ENCODE measurements around the gene ERMAP. TPM values are rescaled to one million over a fixed set of nuclear protein-coding genes. Genes with fewer than 3 reads are reported as not detected.
"Not testable (repeated sequence)": the region's sequence is repeated elsewhere in the genome, so short reads cannot be mapped to it uniquely, and the experiment has no call there.

ERMAP gene
- total RNA-seq, 1 experiment from 2014 or later, result 5.9 TPM

DNA sequence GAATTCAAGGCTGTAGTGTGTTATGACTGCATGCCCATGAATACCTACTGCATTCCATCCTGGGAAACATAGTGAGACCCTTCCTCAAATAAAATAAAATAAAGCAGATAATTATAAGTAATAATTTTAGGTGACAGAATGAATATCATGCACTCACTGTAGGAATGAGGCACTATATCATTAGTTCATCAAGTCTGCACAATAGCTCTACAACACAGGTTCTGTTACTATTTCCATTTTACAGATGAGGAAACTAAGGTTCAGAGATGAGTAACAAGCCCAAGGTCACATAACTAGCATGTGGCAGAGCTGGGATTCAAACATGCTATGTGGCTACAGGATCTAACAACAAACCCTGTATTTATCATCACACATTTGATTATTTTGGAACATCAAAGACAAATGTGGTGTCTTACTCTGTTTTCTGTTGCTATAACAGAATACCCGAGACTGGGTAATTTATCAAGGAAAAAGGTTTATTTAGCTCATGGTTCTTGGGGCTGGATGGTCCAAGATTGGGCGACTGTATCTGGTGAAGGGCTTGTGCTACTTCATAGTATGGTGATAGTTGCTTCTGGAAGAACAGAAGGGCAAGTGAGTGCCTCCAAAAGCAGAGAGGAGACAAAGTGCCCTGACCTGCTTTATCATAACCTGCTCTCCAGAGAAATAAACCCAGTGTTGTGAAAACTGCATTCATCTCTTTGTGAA, 24.7 kb downstream of the ERMAP start:
- DNase-seq (ENCODE audit: low read depth), result no peak

DNA sequence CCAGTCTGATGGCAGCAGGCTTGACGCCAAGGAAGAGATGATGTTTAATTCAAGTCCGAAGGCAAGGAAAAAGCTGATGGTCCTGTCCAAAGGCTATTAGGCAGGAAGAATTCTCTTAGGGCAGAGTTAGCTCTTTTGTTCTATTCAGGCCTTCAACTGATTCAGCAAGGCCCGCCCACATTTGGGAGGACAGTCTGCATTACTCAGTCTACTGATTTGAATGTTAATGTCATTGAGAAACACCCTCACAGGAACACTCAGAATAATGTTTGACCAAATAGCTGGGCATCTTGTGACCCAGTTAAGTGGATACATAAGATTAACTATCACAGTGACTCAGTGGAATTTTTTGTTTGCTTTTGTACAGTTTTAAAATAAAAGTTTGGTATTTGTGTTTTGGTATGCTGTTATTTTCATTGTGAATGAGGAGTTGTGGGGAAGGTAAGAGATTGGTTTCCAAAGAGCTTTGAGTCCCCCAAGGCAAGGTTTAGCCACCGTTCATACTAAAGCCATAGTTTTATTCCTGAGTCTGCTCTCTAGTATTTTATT, 27.7 kb downstream of the ERMAP start:
- no peak for DNase-seq (ENCODE audit: low read depth)

DNA sequence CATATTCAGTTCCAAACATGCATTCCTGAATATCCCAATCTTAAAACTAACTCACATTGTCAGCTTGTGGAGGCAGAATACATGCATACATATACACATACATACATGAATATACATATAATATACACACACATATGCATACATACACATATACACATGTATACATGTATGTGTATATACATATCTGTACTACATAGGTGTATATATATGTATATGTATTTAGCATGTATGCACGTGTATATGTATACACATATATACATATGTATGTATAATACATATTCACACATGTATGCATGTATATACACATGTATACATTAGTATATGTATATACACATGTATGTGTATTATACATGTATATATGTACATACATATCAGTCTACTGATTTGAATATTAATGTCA, 28.3 kb downstream of the ERMAP start:
- DNase-seq (ENCODE audit: low read depth), result no peak

DNA sequence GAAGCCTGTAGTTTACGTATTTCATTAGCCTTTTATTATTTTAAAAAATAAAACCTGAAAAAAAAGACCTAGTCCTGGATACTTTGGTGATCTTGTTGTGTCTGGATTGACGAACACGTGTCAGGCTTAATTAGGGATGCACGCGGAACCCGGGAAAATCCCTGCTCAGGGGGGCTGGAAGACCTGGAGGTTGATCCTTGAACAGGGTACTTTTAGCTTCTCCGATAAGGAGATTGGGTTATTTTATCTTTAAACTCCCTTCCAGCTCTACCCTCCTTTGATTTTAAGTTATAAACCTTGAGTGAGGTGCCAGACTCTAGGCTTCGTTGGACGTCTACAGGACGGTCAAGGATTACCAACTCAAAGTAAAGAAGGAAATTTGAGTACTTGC, 28.9 kb downstream of the ERMAP start:
- DNase-seq (ENCODE audit: low read depth), result peak; percentile 6

DNA sequence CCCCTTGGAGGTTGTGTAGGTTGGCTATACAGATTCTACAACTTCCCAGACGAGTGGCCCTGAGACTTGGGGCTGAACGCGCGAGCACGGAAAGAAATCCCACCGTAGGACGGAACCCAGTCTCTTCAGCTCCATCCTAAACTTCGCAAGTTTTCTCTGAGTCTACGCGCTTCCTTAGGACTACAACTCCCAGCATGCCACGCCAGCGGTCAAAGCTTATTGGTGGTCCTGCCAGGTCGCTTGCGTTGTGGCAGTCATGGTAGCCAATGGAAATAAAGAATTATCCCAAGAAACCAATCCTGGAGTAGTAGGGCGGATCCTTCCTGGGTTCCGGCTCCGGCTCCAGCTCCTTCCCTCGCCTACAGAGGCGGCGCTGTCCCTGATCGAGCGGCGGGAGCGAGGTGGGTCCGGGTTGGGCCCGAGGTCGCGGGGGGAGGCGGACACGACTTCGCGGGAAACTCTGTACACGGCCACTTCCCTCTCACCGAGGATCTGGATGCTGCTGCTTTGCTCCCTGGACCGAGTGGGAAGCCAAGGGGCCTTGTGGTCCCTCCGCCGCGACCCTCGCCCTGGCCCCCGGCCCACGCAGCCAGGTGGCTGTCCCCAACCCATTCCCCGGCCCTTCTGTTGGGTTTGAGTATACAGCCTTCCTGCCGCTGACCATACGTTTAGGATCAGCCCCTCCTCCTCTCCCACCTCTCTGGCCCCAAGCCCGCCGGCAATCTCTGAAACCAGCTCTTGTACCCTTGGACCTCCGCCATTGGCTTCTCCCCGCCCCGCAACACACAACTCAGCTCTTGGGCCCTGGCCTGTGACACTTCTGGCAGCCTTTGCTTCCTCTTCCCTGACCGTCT, 29.6 kb downstream of the ERMAP start, which contains the start of gene ZNF691:
TSS of gene ZNF691 (plus strand) at position 357 of the 854 bp plus-strand sequence. CDS start 3,046 bp downstream, outside the sequence.
- DNase-seq (ENCODE audit: low read depth), result peak; percentile 98

DNA sequence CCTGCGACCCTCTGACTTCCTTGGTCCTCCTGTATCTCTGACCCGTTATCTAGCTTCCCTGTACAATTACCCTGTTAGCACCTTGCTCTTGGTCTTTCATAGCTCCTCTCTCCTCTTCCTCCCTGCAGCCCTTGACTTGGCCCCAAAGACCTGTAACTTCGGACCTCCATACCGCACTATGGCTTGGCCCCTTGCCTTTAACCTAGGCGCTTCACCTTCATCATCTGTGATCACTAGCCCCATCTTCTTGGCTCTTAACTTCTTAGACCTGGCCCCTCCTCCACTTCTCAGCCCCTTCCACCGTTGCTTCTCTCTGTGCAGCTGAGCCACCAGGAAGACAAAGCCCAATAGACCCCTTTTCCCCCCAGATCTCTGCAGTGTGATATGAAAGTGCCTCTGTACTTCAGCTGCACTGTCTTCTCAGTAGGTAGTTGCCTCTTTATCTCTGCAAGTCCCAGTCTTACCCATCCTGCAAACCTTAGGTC, 30.2 kb downstream of the ERMAP start:
- DNase-seq (ENCODE audit: low read depth), result no peak

DNA sequence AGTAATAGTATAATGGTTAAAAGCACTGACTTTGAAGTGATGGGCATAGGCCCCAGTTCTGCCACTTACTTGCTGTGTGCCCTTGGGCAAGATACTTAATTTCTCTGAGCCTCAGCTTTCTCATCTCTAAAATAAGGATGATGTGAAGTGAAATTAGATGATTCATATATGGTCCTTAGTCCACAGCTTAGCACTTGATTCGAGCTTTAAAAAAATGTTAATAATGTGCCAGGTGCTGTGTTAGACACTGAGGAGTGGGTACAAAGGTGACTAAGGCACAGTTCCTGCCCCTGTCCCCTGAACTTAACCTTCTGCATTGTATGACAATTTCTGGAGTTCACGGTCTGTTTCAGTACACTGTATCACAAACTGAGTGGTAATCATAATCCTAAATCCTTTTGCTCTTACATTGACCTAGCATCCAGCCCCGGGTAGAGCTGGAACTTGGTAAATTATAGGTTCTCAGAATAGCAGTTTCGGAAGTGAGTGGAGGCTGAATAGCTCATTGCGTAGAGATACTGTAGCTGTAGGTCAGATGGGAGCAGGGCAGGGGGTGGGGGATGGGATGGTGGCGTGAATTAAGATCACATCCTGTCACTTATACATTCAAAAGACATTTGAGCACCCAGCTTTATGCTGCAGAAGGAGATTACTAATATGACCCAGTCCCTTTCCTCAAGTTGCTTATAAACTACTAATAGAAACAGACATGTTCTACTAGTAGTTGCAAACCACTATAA, 31.0 kb downstream of the ERMAP start:
- DNase-seq (ENCODE audit: low read depth), result no peak

DNA sequence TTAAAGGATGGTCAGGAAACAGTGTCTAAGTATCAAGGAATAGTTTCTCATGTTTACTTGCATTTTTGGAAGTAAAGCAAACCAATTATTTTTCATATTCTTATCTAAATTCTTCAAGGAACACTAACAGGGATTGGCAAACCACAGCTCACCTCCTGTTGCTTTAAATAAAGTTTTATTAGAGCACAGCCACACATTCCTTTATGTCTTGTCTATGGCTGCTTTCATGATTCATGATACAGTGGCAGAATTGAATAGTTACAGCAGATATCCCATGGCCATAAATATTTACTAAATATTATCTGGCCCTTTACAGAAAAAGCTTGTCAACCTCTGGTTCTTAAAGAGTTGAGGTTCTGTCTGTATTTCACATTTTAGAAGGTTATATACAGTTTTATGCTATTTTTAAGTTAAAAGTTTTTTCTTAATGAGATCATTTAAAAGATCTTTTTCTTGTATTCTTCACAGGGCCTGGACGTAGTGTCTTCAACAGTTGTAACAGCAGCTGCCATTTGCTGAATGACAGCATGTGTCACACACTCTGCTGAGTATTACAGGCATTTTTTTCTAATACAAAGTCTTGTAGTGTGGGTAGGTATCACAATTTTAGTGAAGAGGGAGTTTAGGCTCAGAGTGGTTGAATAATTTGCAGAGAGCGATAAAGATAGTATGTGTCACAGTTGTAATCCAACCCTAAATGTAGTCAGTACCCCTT, 32.1 kb downstream of the ERMAP start:
- no peak for DNase-seq (ENCODE audit: low read depth)

DNA sequence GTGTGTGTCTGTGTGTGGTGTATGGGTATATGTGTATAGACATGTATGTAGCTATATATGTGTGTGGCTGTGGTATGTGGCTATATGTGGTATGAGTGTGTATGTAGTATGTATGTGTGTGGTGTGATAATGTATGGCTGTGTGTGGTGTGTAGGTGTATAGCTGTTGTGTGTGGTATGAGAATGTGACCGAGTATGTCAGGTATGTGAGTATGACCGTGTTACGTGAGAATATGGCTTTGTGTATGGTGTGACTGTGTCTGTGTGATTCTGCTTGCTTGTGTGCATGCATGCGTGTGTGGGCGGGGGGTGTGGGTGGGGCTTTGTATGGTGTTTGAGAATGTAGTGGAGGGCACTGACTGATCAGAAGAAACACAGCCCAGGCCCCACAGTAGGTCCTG, 33.0 kb downstream of the ERMAP start:
- DNase-seq (ENCODE audit: low read depth), result no peak

DNA sequence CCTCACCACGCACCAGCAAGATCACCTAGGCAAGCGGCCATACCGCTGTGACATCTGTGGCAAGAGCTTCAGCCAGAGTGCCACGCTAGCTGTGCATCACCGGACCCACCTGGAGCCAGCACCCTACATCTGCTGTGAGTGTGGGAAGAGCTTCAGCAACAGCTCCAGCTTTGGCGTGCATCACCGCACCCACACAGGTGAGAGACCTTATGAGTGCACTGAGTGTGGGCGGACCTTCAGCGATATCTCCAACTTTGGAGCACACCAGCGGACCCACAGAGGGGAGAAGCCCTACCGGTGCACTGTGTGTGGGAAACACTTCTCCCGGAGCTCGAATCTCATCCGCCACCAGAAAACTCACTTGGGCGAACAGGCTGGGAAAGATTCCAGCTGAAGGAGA, 34.5 kb downstream of the ERMAP start:
- DNase-seq (ENCODE audit: low read depth), result no peak

DNA sequence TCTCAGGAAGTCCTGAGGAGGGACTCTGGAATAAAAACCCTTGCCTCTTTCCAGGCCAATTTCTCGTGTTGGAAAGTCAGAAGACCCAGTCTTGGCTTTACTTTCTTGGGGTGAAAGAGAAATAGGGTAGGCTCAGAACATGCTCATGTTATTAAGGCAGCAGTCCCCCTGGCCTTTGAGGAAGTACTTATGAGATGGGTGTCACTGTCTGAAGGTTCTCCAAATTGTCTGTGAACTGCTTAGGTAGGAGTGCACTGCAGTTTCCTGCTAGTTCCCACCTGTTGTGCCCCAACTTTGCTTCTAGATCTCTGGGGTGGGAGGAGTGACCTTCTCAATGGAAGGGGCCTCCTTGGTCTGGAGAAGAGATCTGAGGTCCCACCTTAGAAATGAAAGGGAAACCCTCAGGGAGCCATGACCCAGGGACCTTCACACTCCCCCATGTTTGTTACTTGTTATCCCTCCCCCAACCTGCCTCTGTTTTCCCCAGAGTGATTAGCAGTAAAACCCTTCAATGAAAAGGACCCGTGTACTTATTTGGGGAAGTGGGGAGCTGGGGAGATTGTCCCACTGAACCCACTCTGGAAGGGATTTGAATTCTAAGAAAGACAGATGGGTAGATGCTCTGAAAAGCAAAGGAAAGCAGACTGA, 35.2 kb downstream of the ERMAP start:
- DNase-seq (ENCODE audit: low read depth), result no peak

DNA sequence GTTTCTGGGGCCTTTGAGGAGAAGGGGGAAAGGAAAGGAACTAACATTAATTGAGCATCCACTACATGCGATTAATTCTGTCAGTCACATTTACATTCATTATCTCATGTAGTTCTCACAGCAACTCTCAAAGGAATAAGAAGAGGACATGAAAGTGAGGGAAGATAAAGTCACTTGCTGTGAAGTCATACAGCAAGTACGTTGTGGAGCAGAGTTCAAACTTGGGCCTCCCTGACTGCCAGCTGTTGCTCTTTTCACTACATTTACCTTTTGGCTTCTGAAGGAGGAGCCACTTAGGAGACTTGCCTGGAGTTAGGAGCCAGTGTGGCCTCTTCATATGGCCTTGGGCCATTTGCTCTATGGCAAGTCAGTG, 35.7 kb downstream of the ERMAP start:
- no peak for DNase-seq (ENCODE audit: low read depth)

DNA sequence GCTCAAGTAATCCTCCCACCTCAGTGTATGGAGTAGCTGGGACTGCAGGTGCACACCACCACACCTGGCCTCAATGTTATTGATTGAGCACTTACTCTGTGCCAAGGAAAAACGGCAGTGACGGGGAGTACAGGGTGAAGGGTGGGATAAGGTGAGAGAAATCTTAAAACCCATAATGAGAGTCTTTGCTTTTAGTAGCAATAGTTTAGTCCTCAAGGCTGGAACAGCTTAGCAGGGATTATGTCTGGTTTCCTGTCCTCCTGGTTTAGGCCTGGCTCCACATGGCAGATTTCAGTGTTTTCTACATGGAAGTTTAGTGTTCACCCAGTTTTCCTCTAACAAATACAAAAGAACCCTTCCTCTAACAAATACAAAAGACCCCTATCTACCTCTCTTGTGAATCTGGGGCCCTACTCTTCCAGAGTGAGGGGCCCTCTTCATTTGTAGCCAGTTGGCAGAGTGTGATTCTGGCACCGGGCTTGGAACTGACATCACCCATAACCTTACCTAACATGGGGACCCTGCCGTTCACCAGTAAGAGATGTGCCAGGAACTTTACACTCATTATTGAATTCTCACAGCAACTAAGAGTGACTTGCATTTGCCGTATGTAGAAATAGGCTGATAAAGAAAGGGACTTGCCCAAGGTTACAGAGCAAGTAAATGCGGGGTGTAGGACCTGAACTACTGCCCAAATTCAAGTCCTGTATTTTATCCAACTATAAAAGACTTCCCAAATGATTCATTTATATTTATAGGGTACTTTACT, 36.4 kb downstream of the ERMAP start:
- DNase-seq (ENCODE audit: low read depth), result no peak

DNA sequence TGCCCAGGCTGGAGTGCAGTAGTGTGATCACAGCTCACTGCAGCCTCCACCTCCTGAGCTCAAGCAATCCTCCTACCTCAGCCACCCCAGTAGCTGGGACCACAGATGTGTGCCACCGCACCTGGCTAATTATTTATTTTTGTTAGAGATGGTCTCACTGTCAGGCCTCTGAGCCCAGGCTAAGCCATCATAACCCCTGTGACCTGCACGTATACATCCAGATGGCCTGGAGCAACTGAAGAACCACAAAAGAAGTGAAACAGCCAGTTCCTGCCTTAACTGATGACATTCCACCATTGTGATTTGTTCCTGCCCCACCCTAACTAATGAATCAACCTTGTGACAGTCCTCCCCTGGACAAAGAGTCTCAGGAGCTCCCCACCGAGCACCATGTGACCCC, 39.6 kb downstream of the ERMAP start:
- DNase-seq (ENCODE audit: low read depth), result not testable (repeated sequence)

DNA sequence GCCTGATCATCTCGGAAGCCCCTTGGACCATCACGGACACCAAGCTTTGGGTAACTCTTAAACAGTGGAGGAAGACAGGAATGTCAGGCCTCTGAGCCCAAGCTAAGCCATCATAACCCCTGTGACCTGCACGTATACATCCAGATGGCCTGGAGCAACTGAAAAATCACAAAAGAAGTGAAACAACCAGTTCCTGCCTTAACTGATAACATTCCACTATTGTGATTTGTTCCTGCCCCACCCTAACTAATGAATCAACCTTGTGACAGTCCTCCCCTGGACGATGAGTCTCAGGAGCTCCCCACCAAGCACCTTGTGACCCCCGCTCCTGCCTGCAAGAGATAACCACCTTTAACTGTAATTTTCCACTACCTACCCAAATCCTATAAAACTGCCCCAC, 42.4 kb downstream of the ERMAP start:
- DNase-seq (ENCODE audit: low read depth), result not testable (repeated sequence)

DNA sequence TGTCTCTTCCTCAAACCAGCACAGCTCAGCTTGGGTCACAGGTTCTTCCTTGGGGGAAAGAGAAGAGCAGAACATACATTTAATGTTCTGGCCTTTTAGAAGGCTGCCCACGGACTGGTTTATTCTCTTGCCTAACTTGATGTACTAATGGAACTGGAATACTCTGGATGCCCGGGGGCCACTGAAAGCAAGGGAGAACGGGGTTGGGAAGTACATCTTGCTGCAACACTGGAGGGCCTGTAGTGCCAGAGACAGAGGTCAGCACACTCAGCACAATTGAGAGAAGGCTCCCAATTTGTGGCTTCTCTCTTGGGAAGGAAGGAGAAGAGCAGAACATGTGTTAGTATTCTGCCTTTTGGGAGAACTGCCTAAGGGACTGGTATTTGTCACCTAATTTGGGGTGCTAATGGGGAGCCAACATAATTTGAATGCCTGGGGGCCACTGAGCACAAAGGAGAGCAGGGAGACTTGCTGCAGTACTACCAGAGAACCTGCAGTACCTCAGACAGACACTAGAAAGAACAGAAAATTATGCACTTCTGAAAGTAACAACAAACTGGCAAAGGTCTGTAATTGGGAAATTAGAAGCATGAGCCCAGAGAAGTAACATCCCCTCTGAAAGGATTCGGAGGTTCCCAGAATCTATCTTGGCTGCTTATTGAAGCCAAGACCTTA, 43.6 kb downstream of the ERMAP start:
- DNase-seq (ENCODE audit: low read depth), result no peak

DNA sequence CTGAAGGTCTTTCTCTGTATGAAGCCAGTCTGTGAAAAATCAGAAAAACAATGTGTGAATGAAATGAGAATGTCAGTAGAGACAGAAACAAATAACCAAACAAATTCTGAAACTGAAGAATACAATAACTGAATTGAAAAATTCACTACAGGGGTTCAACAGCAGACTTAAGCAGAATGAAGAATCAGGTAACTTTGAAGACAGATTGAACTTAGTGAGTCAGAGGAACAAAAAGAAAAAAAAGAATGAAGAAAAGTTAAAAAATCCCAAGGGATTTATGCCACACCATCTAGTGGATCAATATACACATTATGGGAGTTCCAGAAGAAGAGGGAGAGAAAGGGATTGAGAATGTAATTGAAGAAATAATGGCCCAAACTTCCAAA, 44.1 kb downstream of the ERMAP start:
- DNase-seq (ENCODE audit: low read depth), result no peak

DNA sequence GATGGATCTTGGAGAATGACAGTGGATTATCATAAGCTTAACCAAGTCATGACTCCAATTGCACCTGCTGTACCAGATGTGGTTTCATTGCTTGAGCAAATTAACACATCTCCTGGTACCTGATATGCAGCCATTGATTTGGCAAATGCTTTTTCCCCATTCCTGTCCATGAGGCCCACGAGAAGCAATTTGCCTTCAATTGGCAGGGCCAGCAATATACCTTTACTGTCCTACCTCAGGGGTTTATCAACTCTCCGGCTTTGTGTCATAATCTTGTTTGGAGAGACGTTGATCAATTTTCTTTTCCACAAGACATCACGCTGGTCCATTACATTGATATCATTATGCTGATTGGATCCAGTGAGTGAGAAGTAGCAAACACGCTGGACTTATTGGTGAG, 49.6 kb downstream of the ERMAP start:
- no peak for DNase-seq (ENCODE audit: low read depth)

DNA sequence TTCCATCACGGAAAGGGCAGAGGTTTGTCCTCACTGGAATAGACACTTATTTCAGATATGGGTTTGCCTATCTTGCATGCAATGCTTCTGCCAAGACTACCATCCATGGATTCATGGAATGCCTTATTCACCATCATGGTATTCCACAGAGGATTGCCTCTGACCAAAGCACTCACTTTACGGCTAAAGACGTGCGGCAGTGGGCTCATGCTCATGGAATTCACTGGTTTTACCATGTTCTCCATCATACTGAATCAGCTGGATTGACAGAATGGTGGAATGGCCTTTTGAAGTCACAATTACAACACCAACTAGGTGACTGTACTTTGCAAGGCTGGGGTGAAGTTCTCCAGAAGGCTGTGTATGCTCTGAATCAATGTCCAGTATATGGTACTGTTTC, 51.5 kb downstream of the ERMAP start:
- peak; percentile 12 for DNase-seq (ENCODE audit: low read depth)

All from HT1080 (cell line).